ENCODE measurements around the gene PACSIN2.

Gene PACSIN2

GRCh38 chr22:42883970-42884369 is 131.0 kb downstream of the PACSIN2 start:
- H3K4me3 ChIP-seq (ENCODE audit: low read depth, low read length): no peak overlapping the region
- no peak for DNase-seq (ENCODE audit: low read depth)
- TF ChIP-seq CTCF (IDR thresholded peaks at IDR 0.05; ENCODE audit: low read depth, low read length, missing control alignments): no peak

GRCh38 chr22:42883121-42883520 is 131.8 kb downstream of the PACSIN2 start:
- no peak overlapping the region for H3K4me3 ChIP-seq (ENCODE audit: low read depth, low read length)
- TF ChIP-seq CTCF (IDR thresholded peaks at IDR 0.05; ENCODE audit: low read depth, low read length, missing control alignments): no peak
- no peak for DNase-seq (ENCODE audit: low read depth)

GRCh38 chr22:42881982-42882656 is 132.8 kb downstream of the PACSIN2 start:
- DNase-seq (ENCODE audit: low read depth): no peak
- no peak for TF ChIP-seq CTCF (IDR thresholded peaks at IDR 0.05; ENCODE audit: low read depth, low read length, missing control alignments)
- no peak overlapping the region for H3K4me3 ChIP-seq (ENCODE audit: low read depth, low read length)

- no peak for DNase-seq (ENCODE audit: low read depth)
- no peak overlapping the region for H3K4me3 ChIP-seq (ENCODE audit: low read depth, low read length)
- TF ChIP-seq CTCF (IDR thresholded peaks at IDR 0.05; ENCODE audit: low read depth, low read length, missing control alignments): no peak
Observed at GRCh38 chr22:42881298-42881697, 133.7 kb downstream of the PACSIN2 start.

GRCh38 chr22:42880815-42881214 is 134.1 kb downstream of the PACSIN2 start:
- no peak for DNase-seq (ENCODE audit: low read depth)
- no peak for TF ChIP-seq CTCF (IDR thresholded peaks at IDR 0.05; ENCODE audit: low read depth, low read length, missing control alignments)
- no peak overlapping the region for H3K4me3 ChIP-seq (ENCODE audit: low read depth, low read length)

- H3K4me3 ChIP-seq (ENCODE audit: low read depth, low read length): no peak overlapping the region
- no peak for TF ChIP-seq CTCF (IDR thresholded peaks at IDR 0.05; ENCODE audit: low read depth, low read length, missing control alignments)
- no peak for DNase-seq (ENCODE audit: low read depth)
Observed at GRCh38 chr22:42879371-42880021, 135.5 kb downstream of the PACSIN2 start.

Measured in GM12864 (cell line).